Lung (tissue), 12 donors: ENCODE measurements around the gene PELI1. TPM values are rescaled to one million over a fixed set of nuclear protein-coding genes. Genes with fewer than 3 reads are reported as not detected.

Experiments used
- ATAC-seq: fragments of 200-7000 bp; cut with Tn5 transposase; one replicate; pipeline ENCODE4 v1.9.1; 2020; ENCODE audit warnings: moderate number of reproducible peaks; ENCODE audit not compliant: insufficient read depth, low FRiP score
- DNase-seq, 3 donors: peaks; one replicate each; pipeline ENCODE4 v3.0.0-alpha.2; 2013 to 2017
- H3K27ac ChIP-seq, 2 donors: one replicate each; pipeline ENCODE4 v1.5.1; 2013; ENCODE audit warnings: mild to moderate bottlenecking in 2 of 2, moderate library complexity in 2 of 2, control low read depth in 1 of 2, inconsistent platforms in 1 of 2, low read depth in 1 of 2, low read length in 1 of 2
- H3K27me3 ChIP-seq, 3 donors: one replicate each; pipeline ENCODE4 v1.5.1; 2013; ENCODE audit warnings: low read length in 2 of 3; ENCODE audit not compliant: control insufficient read depth in 3 of 3, insufficient read depth in 3 of 3
- H3K36me3 ChIP-seq, 4 donors: one replicate each; pipeline ENCODE4 v1.5.1; 2013; ENCODE audit warnings: low read length in 4 of 4, mild to moderate bottlenecking in 1 of 4, moderate library complexity in 1 of 4; ENCODE audit not compliant: control insufficient read depth in 4 of 4, insufficient read depth in 4 of 4
- H3K4me1 ChIP-seq, 5 donors: one replicate each; pipeline ENCODE4 v1.5.1; 2013; ENCODE audit warnings: low read length in 5 of 5, mild to moderate bottlenecking in 2 of 5, moderate library complexity in 1 of 5; ENCODE audit not compliant: control insufficient read depth in 5 of 5, insufficient read depth in 5 of 5
- H3K4me3 ChIP-seq: one replicate; pipeline ENCODE4 v1.5.1; 2013; ENCODE audit warnings: mild to moderate bottlenecking, control low read depth, moderate library complexity
- H3K9ac ChIP-seq, 2 donors: one replicate each; pipeline ENCODE4 v1.5.1; 2013; ENCODE audit warnings: low read length in 2 of 2, control low read depth in 1 of 2; ENCODE audit not compliant: insufficient read depth in 1 of 2
- H3K9me3 ChIP-seq, 4 donors: one replicate each; pipeline ENCODE4 v1.5.1; 2013; ENCODE audit warnings: low read length in 3 of 4, mild to moderate bottlenecking in 1 of 4, moderate library complexity in 1 of 4; ENCODE audit not compliant: control insufficient read depth in 4 of 4, insufficient read depth in 3 of 4
- CTCF ChIP-seq: IDR thresholded peaks from 2 replicates; pipeline ENCODE4 v1.5.1; 2012; ENCODE audit warnings: mild to moderate bottlenecking; ENCODE audit errors: control extremely low read depth, extremely low read depth
- WGBS, 2 donors: extraction: QIAGEN DNeasy Blood & Tissue Kit; methylation state at CpG; one replicate each; pipeline ENCODE4 v1.1.7; 2013; 5-methylcytosine and 5-hydroxymethylcytosine counted together
- polyA plus RNA-seq, 2 donors: library from polyadenylated mRNA; stranded (reverse); fragments of 200-250 nt; gene quantifications; one replicate each; pipeline ENCODE4 v1.2.1, GENCODE V29; 2013
- total RNA-seq, 2 donors: library from RNA; depleted of rRNA in 1 of 2; stranded (reverse); fragments of >200 nt in 1 of 2; gene quantifications; one replicate each; pipeline ENCODE4 v1.2.1, GENCODE V29; 2014 to 2021
- donor health status: control.
- donor health status: control.
- donor health status: Bipolar disorder and iron deficiency.
- donor health status: healthy.
- donor health status: DM: yes; HTN: yes; CAD: no.

The PELI1 gene
- total and polyA plus RNA-seq, 4 donors = 17.2 to 83.9 (median 48.1) TPM

- Histone ChIP-seq H3K27ac (no peak overlapping the region), H3K36me3 (no peaks in the 10 kb centered on the region), H3K4me1 (no peaks in the 10 kb centered on the region), H3K9me3 (no peaks in the 10 kb centered on the region), H3K9ac (no peak overlapping the region), H3K4me3 (no peak overlapping the region), H3K27me3 (no peaks in the 10 kb centered on the region)
- WGBS, 2 donors = 95 to 100% methylated on average over 1 of the region's 1 CpG
- no peak for ATAC-seq
- no peak for DNase-seq
- no peak for TF ChIP-seq CTCF
Observed at GRCh38 chr2:64164629-64165028, 20.4 kb upstream of the PELI1 start.

- no peaks in the 10 kb centered on the region for H3K27me3 ChIP-seq
- H3K9me3 ChIP-seq = no peaks in the 10 kb centered on the region
- H3K9ac ChIP-seq = no peak overlapping the region
- no peak overlapping the region for H3K27ac ChIP-seq
- no peak for DNase-seq
- H3K4me3 ChIP-seq = no peak overlapping the region
- peaks cover 0 to 4% (median 0%) of the 10 kb centered on the region in 5 donors for H3K4me1 ChIP-seq
- ATAC-seq = no peak
- WGBS, 2 donors = 42 to 68% methylated on average over 1 of the region's 1 CpG
- no peaks in the 10 kb centered on the region for H3K36me3 ChIP-seq
- TF ChIP-seq CTCF = no peak
Observed at GRCh38 chr2:64162516-64162915, 18.3 kb upstream of the PELI1 start.

- Histone ChIP-seq H3K9ac (no peak overlapping the region), H3K27me3 (no peaks in the 10 kb centered on the region), H3K4me3 (no peak overlapping the region), H3K4me1 (peaks cover 0 to 4% (median 0%) of the 10 kb centered on the region in 5 donors), H3K9me3 (no peaks in the 10 kb centered on the region), H3K36me3 (no peaks in the 10 kb centered on the region), H3K27ac (no peak overlapping the region)
- DNase-seq (peak; percentile 14 to 79 (median 69)), ATAC-seq (no peak)
- TF ChIP-seq CTCF = no peak
Observed at GRCh38 chr2:64157792-64158191, 13.6 kb upstream of the PELI1 start.

GRCh38 chr2:64153811-64154210, 9.6 kb upstream of the PELI1 start:
- Histone ChIP-seq H3K27me3 (no peaks in the 10 kb centered on the region), H3K4me1 (peaks cover 0 to 4% (median 0%) of the 10 kb centered on the region in 5 donors), H3K27ac (no peak overlapping the region), H3K4me3 (no peak overlapping the region), H3K9ac (no peak overlapping the region), H3K36me3 (no peaks in the 10 kb centered on the region), H3K9me3 (no peaks in the 10 kb centered on the region)
- no peak for TF ChIP-seq CTCF
- DNase-seq (no peak), ATAC-seq (no peak)
- WGBS, 2 donors = 96 to 98% methylated on average over 4 of the region's 4 CpGs
